WTC11 (cell line): ENCODE measurements around the gene IRF1. TPM values are rescaled to one million over a fixed set of nuclear protein-coding genes. Genes with fewer than 3 reads are reported as not detected.

Experiments
- ATAC-seq: fragments of 200-7000 bp; cut with Tn5 transposase; 2 replicates; pipeline ENCODE4 v1.10.0; 2021; ENCODE audit warnings: mild to moderate bottlenecking, moderate library complexity
- CTCF ChIA-PET: fragments of 300-600 bp; sonication (Branson Sonifier 250); formaldehyde crosslinking; loops from one replicate; lab custom pipeline; 2021; ENCODE audit warnings: antibody characterized with exemption; lab: Charles Lee
- POLR2A ChIA-PET: fragments of 350-600 bp; sonication (Branson Sonifier 250); formaldehyde crosslinking; loops from one replicate; lab custom pipeline; 2021; ENCODE audit warnings: antibody characterized with exemption; lab: Charles Lee
- DNase-seq: peaks from one replicate; pipeline ENCODE4 v3.0.0; 2021; ENCODE audit warnings: low spot score
- H3K27ac Mint-ChIP-seq: 2 replicates; pipeline ENCODE4 v1.8.0; 2021; ENCODE audit warnings: mixed read lengths
- H3K27me3 Mint-ChIP-seq: 2 replicates; pipeline ENCODE4 v1.8.0; 2021; ENCODE audit warnings: low read depth, mild to moderate bottlenecking, moderate library complexity, mixed read lengths
- H3K36me3 Mint-ChIP-seq: 2 replicates; pipeline ENCODE4 v1.8.0; 2021; ENCODE audit warnings: mixed read lengths
- H3K4me1 Mint-ChIP-seq: 2 replicates; pipeline ENCODE4 v1.8.0; 2022; ENCODE audit warnings: mixed read lengths
- H3K4me3 Mint-ChIP-seq: 2 replicates; pipeline ENCODE4 v1.8.0; 2021; ENCODE audit warnings: mild to moderate bottlenecking, moderate library complexity, mixed read lengths
- H3K9me3 Mint-ChIP-seq: 2 replicates; pipeline ENCODE4 v1.8.0; 2021; ENCODE audit warnings: mixed read lengths
- AFF4 ChIP-seq: sonication (generic); formaldehyde crosslinking; IDR thresholded peaks from 2 replicates; pipeline ENCODE4 v1.8.1; 2023; ENCODE audit warnings: mild to moderate bottlenecking, missing genetic modification reagents, borderline replicate concordance
- CBFB ChIP-seq: sonication (generic); formaldehyde crosslinking; IDR thresholded peaks from 2 replicates; pipeline ENCODE4 v1.8.1; 2022; ENCODE audit warnings: mild to moderate bottlenecking, low read depth, missing genetic modification reagents
- CREB1 ChIP-seq: sonication (generic); formaldehyde crosslinking; IDR thresholded peaks from 2 replicates; pipeline ENCODE4 v1.8.0; 2023; ENCODE audit warnings: mild to moderate bottlenecking, missing genetic modification reagents
- CREM ChIP-seq: sonication (generic); formaldehyde crosslinking; IDR thresholded peaks from 2 replicates; pipeline ENCODE4 v1.8.1; 2022; ENCODE audit warnings: mild to moderate bottlenecking, missing genetic modification reagents, moderate library complexity
- CTCF ChIP-seq: fragments of 200-600 bp; IDR thresholded peaks from 2 replicates; pipeline ENCODE4 v1.8.0; 2022; ENCODE audit warnings: antibody characterized with exemption
- ESRRA ChIP-seq: sonication (generic); formaldehyde crosslinking; IDR thresholded peaks from 2 replicates; pipeline ENCODE4 v1.8.1; 2022; ENCODE audit warnings: mild to moderate bottlenecking, missing genetic modification reagents, borderline replicate concordance
- FOXJ3 ChIP-seq: sonication (generic); formaldehyde crosslinking; IDR thresholded peaks from 2 replicates; pipeline ENCODE4 v1.9.0; 2021; ENCODE audit warnings: missing genetic modification reagents, mild to moderate bottlenecking, borderline replicate concordance
- GABPB1 ChIP-seq: sonication (generic); formaldehyde crosslinking; IDR thresholded peaks from 2 replicates; pipeline ENCODE4 v1.8.1; 2023; ENCODE audit warnings: mild to moderate bottlenecking, missing genetic modification reagents
- GRHL2 ChIP-seq: fragments of 250-450 bp; sonication (Bioruptor Pico); IDR thresholded peaks from 2 replicates; pipeline ENCODE4 v1.8.0; 2022; ENCODE audit warnings: mild to moderate bottlenecking, moderate library complexity; ENCODE audit not compliant: insufficient replicate concordance, severe bottlenecking
- GTF2I ChIP-seq: fragments of 250-450 bp; sonication (Bioruptor Pico); conservative IDR thresholded peaks from 2 replicates; pipeline ENCODE4 v1.4.0; 2021; ENCODE audit warnings: mild to moderate bottlenecking
- MLX ChIP-seq: sonication (generic); formaldehyde crosslinking; IDR thresholded peaks from 2 replicates; pipeline ENCODE4 v1.8.1; 2023; ENCODE audit warnings: mild to moderate bottlenecking, missing genetic modification reagents, moderate library complexity
- MYBL2 ChIP-seq: sonication (generic); formaldehyde crosslinking; IDR thresholded peaks from 2 replicates; pipeline ENCODE4 v1.8.1; 2023; ENCODE audit warnings: mild to moderate bottlenecking, moderate library complexity, missing genetic modification reagents
- NFATC4 ChIP-seq: fragments of 250-450 bp; sonication (Bioruptor Pico); IDR thresholded peaks from 2 replicates; pipeline ENCODE4 v1.9.0; 2021; ENCODE audit warnings: mild to moderate bottlenecking
- NFE2L1 ChIP-seq: sonication (generic); formaldehyde crosslinking; IDR thresholded peaks from 2 replicates; pipeline ENCODE4 v1.8.1; 2023; ENCODE audit warnings: missing genetic modification reagents
- NFYB ChIP-seq: sonication (generic); formaldehyde crosslinking; conservative IDR thresholded peaks from 2 replicates; pipeline ENCODE4 v1.8.0; 2022; ENCODE audit warnings: low read depth, missing genetic modification reagents
- RELA ChIP-seq: sonication (generic); formaldehyde crosslinking; IDR thresholded peaks from 2 replicates; pipeline ENCODE4 v1.8.1; 2022; ENCODE audit warnings: missing genetic modification reagents, mild to moderate bottlenecking, borderline replicate concordance
- RORB ChIP-seq: fragments of 250-450 bp; sonication (Bioruptor Pico); IDR thresholded peaks from 2 replicates; pipeline ENCODE4 v1.9.0; 2021; ENCODE audit warnings: mild to moderate bottlenecking
- SOX15 ChIP-seq: fragments of 250-450 bp; sonication (Bioruptor Pico); IDR thresholded peaks from 2 replicates; pipeline ENCODE4 v1.9.0; 2021; ENCODE audit warnings: mild to moderate bottlenecking
- SP1 ChIP-seq: sonication (generic); formaldehyde crosslinking; conservative IDR thresholded peaks from 2 replicates; pipeline ENCODE4 v1.8.1; 2022; ENCODE audit warnings: missing genetic modification reagents
- ZNF232 ChIP-seq: sonication (generic); formaldehyde crosslinking; IDR thresholded peaks from 2 replicates; pipeline ENCODE4 v1.8.0; 2022; ENCODE audit warnings: mild to moderate bottlenecking, missing genetic modification reagents
- ZNF423 ChIP-seq: fragments of 250-450 bp; sonication (Bioruptor Pico); IDR thresholded peaks from 2 replicates; pipeline ENCODE4 v2.1.2; 2022; ENCODE audit warnings: mild to moderate bottlenecking, moderate library complexity
- ZNF512 ChIP-seq: sonication (generic); formaldehyde crosslinking; IDR thresholded peaks from 2 replicates; pipeline ENCODE4 v1.8.1; 2022; ENCODE audit warnings: missing genetic modification reagents, borderline replicate concordance
- ZSCAN18 ChIP-seq: fragments of 250-450 bp; sonication (Bioruptor Pico); IDR thresholded peaks from 2 replicates; pipeline ENCODE4 v2.1.2; 2022; ENCODE audit warnings: mild to moderate bottlenecking, moderate library complexity
- total RNA-seq: library from RNA; stranded (reverse); gene quantifications from 3 replicates; pipeline ENCODE4 v1.2.3, GENCODE V29; 2021

Gene IRF1
- total RNA-seq, 1 experiment from 2014 or later, result 8.8 TPM

GRCh38 chr5:132449060-132449459 is 41.5 kb downstream of the IRF1 start (continued):
- TF ChIP-seq ZNF512 (no peak), SOX15 (CRISPR knock-in tag) (no peak), ZNF232 (CRISPR knock-in tag) (no peak), CREB1 (no peak)

GRCh38 chr5:132447196-132447595 is 43.4 kb downstream of the IRF1 start:
- DNase-seq (no peak), ATAC-seq (no peak)
- H3K27ac Mint-ChIP-seq, result no peak overlapping the region
- ChIA-PET POLR2A (no interaction called here), CTCF (interaction anchor here (0.9 to 1.3 kb wide), 5 partner anchors 18 to 80 kb away, joined by 3 to 8 read pairs (median 5); partner anchors contain the start of gene IRF1)
- peaks cover 6% of the 10 kb centered on the region; the same call in 1 of the 2 replicates for H3K36me3 Mint-ChIP-seq
- peaks cover 10% of the 10 kb centered on the region for H3K9me3 Mint-ChIP-seq
- no peak overlapping the region for H3K4me3 Mint-ChIP-seq
- peaks cover 37% of the 10 kb centered on the region for H3K4me1 Mint-ChIP-seq
- H3K27me3 Mint-ChIP-seq, result no peaks in the 10 kb centered on the region; the same call in 1 of the 2 replicates
- TF ChIP-seq NFATC4 (no peak), ZSCAN18 (CRISPR knock-in tag) (no peak), ZNF423 (CRISPR knock-in tag) (no peak), GRHL2 (no peak), MYBL2 (CRISPR knock-in tag) (no peak), FOXJ3 (CRISPR knock-in tag) (no peak), MLX (CRISPR knock-in tag) (no peak), SP1 (no peak), RORB (CRISPR knock-in tag) (no peak), NFYB (CRISPR knock-in tag) (no peak), GTF2I (CRISPR knock-in tag) (no peak), NFE2L1 (no peak)

- TF ChIP-seq AFF4 (CRISPR knock-in tag), result no peak
- no peak for TF ChIP-seq CTCF
- TF ChIP-seq GABPB1 (CRISPR knock-in tag), result no peak
- no peak for TF ChIP-seq CBFB (CRISPR knock-in tag)
- no peak for TF ChIP-seq ESRRA (CRISPR knock-in tag)
- no peak for TF ChIP-seq RELA (CRISPR knock-in tag)
- TF ChIP-seq CREM (CRISPR knock-in tag), result no peak
- Mint-ChIP-seq H3K4me1 (peaks cover 36% of the 10 kb centered on the region), H3K9me3 (peaks cover 10% of the 10 kb centered on the region), H3K27me3 (no peaks in the 10 kb centered on the region; the same call in 1 of the 2 replicates), H3K27ac (no peak overlapping the region), H3K4me3 (no peak overlapping the region), H3K36me3 (peaks cover 6% of the 10 kb centered on the region; the same call in 1 of the 2 replicates)
- DNase-seq (no peak), ATAC-seq (no peak)
- POLR2A ChIA-PET, result no interaction called here
- CTCF ChIA-PET, result interaction anchor here (0.9 to 1.3 kb wide), 3 partner anchors 18 to 54 kb away, joined by 3 to 8 read pairs (median 6); partner anchors contain the start of gene IRF1
Measured at GRCh38 chr5:132446621-132447020, 44.0 kb downstream of the IRF1 start.
